Activated CD4-positive, CD25-positive, alpha-beta regulatory T cell treated with anti-CD3 and anti-CD28 coated beads, Interleukin-2, amount 50 U/mL, for 24 hours (primary cell): Measurements from ENCODE around the gene TCIRG1.
"Not testable (repeated sequence)": the region's sequence is repeated elsewhere in the genome, so short reads cannot be mapped to it uniquely, and the experiment has no call there.

ENCODE experiments used
- ATAC-seq, 2 donors: fragments of 150-1000 bp; cut with Tn5 transposase; one replicate each; pipeline ENCODE4 v1.10.0; 2021; ENCODE audit warnings: mild to moderate bottlenecking in 1 of 2, moderate library complexity in 1 of 2

The TCIRG1 gene, protein sequence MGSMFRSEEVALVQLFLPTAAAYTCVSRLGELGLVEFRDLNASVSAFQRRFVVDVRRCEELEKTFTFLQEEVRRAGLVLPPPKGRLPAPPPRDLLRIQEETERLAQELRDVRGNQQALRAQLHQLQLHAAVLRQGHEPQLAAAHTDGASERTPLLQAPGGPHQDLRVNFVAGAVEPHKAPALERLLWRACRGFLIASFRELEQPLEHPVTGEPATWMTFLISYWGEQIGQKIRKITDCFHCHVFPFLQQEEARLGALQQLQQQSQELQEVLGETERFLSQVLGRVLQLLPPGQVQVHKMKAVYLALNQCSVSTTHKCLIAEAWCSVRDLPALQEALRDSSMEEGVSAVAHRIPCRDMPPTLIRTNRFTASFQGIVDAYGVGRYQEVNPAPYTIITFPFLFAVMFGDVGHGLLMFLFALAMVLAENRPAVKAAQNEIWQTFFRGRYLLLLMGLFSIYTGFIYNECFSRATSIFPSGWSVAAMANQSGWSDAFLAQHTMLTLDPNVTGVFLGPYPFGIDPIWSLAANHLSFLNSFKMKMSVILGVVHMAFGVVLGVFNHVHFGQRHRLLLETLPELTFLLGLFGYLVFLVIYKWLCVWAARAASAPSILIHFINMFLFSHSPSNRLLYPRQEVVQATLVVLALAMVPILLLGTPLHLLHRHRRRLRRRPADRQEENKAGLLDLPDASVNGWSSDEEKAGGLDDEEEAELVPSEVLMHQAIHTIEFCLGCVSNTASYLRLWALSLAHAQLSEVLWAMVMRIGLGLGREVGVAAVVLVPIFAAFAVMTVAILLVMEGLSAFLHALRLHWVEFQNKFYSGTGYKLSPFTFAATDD

GRCh38 chr11:68038718-68039525 is at the start of gene TCIRG1:
Gene TCIRG1 (plus strand): TSS chr11:68039025. CDS start chr11:68041272, 2,247 bp downstream.
- peak; percentile 65 to 66 for ATAC-seq

GRCh38 chr11:67990546-67991346 is 48.1 kb upstream of the TCIRG1 start:
- not testable (repeated sequence) for ATAC-seq

- ATAC-seq: not testable (repeated sequence)
Measured at GRCh38 chr11:67991347-67992121, 47.3 kb upstream of the TCIRG1 start.

GRCh38 chr11:67993821-67994220 is 45.0 kb upstream of the TCIRG1 start:
- not testable (repeated sequence) for ATAC-seq

- not testable (repeated sequence) for ATAC-seq
Measured at GRCh38 chr11:67994387-67994786, 44.4 kb upstream of the TCIRG1 start.

GRCh38 chr11:67995129-67995528 is 43.7 kb upstream of the TCIRG1 start:
- ATAC-seq: not testable (repeated sequence)

DNA sequence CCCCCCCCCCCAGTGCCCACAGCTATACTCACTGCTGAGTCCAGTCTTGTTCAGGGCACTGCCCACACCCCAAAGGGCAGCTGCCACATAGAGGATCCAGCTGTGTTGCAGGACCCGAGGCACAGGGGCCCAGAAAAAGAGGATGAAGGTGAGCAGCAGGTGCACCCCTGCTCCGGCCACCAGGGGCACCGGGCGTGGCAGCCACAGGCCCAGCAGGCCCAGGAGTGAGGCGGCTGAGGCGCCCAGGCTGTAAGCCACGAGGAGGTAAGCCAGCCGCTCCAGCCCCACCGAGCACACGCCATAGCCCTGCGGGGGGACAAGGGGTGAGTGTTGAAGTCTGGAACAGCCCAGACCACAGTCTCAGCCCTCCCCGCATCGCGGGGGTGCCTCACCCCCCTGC is 43.2 kb upstream of the TCIRG1 start:
- ATAC-seq: not testable (repeated sequence)

GRCh38 chr11:67996051-67996450 is 42.8 kb upstream of the TCIRG1 start:
- ATAC-seq: no peak

GRCh38 chr11:67996622-67997474 is 42.0 kb upstream of the TCIRG1 start:
- peak; percentile 25 to 58 for ATAC-seq

DNA sequence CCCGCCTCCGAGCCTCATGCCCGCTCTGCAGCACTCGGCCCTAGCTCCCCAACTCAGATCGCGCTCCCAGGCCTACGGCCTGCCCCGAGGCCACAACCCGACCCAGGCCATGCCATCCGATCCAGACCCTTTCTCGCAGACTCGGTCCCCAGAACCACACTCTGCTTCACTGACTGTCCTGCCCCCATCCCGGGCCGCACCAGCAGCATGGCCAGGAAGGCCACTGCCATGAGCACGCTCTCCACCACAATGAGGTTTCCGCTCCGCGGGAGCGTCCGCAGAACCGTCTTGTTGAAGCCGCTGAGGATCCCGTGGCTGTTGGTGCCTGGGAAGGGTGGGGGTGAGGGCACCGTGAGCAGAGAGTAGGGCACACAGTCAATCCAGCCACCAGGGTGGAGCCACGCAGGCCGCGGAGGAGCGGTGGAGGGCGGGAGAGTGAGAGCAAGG is 41.3 kb upstream of the TCIRG1 start:
- no peak for ATAC-seq

GRCh38 chr11:67998150-67999045 is 40.4 kb upstream of the TCIRG1 start:
- no peak for ATAC-seq

DNA sequence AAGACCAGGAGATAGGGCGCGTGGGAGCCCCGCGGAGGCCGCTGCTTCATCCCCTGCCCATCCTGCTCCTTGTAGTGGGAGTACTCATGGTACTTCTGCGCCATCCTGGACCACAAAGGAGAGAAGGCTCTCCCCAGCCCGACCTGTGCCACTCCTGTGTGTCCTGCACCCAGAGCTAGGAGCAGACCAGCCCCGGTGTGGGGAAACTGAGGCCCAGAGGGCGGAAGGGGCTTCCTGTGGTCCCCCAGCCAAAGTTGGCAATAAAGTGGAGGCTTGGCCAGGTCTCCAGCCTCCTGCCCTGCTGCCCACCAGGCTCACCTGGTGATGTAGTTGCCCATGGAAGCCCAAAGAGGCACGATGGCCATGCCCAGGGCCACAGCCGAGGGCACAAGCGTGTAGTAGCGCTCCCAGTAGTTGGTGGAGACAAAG is 39.6 kb upstream of the TCIRG1 start:
- no peak for ATAC-seq

GRCh38 chr11:67999704-68000103 is 39.1 kb upstream of the TCIRG1 start:
- ATAC-seq: no peak

GRCh38 chr11:68002575-68002937 is 36.3 kb upstream of the TCIRG1 start:
- no peak for ATAC-seq

DNA sequence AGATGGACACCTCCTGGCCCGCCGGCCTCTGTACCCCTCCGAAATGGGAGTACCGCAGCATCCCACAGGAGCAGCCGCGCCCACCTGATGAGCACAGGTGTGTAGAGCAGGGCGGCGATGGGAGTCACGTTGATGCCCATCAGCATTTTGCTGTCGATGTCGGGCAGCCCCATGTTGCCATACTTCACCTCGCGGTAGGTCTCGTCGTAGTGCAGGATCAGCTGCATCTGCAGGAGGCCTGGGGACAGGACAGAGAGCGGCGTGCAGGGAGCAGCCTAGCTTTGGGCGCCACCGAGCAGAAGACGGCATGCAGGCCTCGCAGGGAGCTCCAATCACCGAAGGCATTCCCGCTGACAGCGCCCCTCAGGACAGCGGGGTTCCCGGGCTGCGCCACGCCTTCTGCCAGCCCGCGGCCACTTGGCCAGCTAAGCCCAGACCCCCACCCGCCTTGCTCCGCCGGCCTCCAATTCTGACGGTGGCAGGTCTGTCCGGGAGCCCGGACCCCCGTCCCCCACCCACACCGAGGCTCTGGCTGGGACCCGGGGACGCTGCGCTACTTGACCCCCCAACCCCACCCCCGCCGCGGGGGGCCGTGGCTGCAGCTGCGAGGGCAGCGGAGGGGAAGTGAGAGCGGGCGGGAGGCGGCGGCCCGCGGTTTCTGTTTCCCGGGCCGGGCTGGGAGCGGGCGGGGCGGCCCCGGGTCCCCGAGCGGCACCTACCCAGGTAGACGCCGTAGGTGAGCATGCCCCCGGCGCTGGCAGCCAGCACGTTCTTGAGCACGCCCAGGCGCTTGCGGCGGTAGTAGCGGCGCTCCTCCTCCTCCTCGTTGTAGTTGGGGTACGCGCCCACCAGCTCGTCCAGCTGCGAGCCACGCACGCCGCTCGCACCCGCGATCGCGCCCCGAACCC is 35.6 kb upstream of the TCIRG1 start:
- peak; percentile 71 for ATAC-seq

DNA sequence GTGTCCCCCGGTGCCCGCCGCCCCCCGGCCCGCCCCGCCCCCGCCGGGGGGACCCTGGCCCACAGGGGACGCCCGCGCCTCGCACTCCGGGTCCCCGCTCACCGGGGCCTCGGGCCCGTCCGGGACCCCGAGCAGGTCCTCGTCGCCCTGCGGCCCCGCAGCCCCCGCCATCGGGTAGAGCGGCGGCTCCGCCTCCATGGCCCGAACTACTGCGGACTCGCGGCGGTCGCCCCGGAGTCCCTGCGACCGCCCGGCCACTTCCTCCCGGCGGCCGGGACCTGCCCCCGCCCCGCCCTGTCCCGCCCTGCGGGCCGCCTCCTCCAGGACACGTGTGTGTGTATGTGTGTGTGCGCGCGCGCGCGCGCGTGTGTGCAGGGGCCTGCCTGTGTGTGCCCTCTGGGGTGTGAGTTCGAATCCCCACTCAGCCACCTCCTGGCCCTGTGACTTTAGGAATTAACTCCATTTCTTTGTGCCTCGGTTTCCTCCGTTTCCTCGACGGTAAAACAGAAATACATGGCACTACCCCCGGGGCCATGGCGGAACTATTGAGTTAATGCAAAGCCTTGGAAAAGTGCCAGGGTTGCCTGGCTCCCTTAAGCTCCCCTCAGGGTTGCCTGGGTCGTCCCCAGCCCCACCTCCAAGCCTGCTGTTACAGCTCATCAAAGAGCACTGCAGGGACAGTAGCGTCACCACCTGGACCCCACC is 34.8 kb upstream of the TCIRG1 start, which contains the start of gene UNC93B1:
TSS of gene UNC93B1 (minus strand) at position 252 of the 705 bp plus-strand sequence. CDS start at position 198, 54 bp downstream.
- peak; percentile 94 to 95 for ATAC-seq
